WTC11 (cell line): Measurements from ENCODE around the gene MALSU1.

Experiments
- NR3C1 ChIP-seq: sonication (generic); formaldehyde crosslinking; conservative IDR thresholded peaks from 2 replicates; pipeline ENCODE4 v1.8.1; 2023; ENCODE audit warnings: low read depth, mild to moderate bottlenecking, missing genetic modification reagents
- TF ChIP-seq, protein P1 (sequence below): sonication (generic); formaldehyde crosslinking; IDR thresholded peaks from 2 replicates; pipeline ENCODE4 v1.8.0; 2022; ENCODE audit warnings: mild to moderate bottlenecking, missing genetic modification reagents
- TF ChIP-seq, protein P2 (sequence below): fragments of 250-450 bp; sonication (Bioruptor Pico); IDR thresholded peaks from 2 replicates; pipeline ENCODE4 v1.9.0; 2021; ENCODE audit warnings: mild to moderate bottlenecking, borderline replicate concordance

DNA sequence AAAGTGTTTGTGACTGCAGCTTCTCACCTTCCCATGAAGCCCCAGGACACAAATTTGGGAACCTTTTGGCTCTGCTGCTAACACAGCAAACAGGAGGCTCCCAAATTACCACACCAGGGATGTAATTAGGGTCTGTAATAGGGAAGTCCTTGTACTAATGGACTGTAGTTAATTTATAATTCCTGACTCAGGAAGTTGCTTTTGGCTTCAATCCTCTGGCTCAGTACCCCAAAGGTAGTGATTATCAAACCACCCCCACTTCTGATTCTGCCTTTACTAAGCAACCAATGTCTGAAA is 3.8 kb upstream of the MALSU1 start:
- TF ChIP-seq, protein P1, sequence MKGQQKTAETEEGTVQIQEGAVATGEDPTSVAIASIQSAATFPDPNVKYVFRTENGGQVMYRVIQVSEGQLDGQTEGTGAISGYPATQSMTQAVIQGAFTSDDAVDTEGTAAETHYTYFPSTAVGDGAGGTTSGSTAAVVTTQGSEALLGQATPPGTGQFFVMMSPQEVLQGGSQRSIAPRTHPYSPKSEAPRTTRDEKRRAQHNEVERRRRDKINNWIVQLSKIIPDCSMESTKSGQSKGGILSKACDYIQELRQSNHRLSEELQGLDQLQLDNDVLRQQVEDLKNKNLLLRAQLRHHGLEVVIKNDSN (CRISPR knock-in tag): no peak
- no peak for TF ChIP-seq NR3C1
- TF ChIP-seq, protein P2, sequence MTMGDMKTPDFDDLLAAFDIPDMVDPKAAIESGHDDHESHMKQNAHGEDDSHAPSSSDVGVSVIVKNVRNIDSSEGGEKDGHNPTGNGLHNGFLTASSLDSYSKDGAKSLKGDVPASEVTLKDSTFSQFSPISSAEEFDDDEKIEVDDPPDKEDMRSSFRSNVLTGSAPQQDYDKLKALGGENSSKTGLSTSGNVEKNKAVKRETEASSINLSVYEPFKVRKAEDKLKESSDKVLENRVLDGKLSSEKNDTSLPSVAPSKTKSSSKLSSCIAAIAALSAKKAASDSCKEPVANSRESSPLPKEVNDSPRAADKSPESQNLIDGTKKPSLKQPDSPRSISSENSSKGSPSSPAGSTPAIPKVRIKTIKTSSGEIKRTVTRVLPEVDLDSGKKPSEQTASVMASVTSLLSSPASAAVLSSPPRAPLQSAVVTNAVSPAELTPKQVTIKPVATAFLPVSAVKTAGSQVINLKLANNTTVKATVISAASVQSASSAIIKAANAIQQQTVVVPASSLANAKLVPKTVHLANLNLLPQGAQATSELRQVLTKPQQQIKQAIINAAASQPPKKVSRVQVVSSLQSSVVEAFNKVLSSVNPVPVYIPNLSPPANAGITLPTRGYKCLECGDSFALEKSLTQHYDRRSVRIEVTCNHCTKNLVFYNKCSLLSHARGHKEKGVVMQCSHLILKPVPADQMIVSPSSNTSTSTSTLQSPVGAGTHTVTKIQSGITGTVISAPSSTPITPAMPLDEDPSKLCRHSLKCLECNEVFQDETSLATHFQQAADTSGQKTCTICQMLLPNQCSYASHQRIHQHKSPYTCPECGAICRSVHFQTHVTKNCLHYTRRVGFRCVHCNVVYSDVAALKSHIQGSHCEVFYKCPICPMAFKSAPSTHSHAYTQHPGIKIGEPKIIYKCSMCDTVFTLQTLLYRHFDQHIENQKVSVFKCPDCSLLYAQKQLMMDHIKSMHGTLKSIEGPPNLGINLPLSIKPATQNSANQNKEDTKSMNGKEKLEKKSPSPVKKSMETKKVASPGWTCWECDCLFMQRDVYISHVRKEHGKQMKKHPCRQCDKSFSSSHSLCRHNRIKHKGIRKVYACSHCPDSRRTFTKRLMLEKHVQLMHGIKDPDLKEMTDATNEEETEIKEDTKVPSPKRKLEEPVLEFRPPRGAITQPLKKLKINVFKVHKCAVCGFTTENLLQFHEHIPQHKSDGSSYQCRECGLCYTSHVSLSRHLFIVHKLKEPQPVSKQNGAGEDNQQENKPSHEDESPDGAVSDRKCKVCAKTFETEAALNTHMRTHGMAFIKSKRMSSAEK: no peak
